NCI-H446 (cell line): ENCODE results near the gene B3GNT2.
"Not testable (repeated sequence)": the region's sequence is repeated elsewhere in the genome, so short reads cannot be mapped to it uniquely, and the experiment has no call there.

Experiments used
- DNase-seq, 2 experiments: peaks; one replicate each; lab custom pipeline; 2025; lab: John Stamatoyannopoulos, UW

Gene B3GNT2

DNA sequence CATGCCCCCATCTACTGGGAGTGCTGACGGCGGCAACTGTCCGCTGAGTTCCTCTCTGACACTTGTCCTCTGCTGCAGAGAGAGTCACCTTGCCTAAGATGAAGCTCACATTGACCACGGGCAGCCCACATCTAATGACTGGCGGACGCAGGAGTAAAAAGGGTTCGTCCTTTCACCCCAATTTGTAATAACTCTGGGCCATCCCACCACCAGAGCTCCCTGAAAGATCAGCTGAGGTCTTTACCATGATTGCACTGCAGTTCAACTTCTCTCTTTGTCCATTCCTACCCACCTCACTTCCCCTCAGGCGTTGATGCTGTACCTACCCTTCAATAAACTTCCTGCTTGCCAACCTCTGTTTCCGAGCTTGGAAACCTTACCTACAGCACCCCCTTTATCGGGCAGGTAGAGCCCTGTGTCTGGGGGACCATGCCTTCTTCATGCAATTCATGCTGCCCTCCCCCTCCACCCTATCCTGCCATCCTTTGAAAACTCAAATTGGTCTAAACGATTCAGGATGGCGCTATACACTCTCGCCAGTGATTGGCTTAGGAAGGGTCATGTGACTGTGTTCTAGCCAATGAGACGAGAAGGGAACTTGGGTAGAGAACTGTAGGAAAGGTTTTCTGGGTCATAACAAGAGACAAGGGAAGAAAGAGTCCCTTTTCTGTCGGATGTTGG is 10.3 kb upstream of the B3GNT2 start:
- no peak for DNase-seq

DNA sequence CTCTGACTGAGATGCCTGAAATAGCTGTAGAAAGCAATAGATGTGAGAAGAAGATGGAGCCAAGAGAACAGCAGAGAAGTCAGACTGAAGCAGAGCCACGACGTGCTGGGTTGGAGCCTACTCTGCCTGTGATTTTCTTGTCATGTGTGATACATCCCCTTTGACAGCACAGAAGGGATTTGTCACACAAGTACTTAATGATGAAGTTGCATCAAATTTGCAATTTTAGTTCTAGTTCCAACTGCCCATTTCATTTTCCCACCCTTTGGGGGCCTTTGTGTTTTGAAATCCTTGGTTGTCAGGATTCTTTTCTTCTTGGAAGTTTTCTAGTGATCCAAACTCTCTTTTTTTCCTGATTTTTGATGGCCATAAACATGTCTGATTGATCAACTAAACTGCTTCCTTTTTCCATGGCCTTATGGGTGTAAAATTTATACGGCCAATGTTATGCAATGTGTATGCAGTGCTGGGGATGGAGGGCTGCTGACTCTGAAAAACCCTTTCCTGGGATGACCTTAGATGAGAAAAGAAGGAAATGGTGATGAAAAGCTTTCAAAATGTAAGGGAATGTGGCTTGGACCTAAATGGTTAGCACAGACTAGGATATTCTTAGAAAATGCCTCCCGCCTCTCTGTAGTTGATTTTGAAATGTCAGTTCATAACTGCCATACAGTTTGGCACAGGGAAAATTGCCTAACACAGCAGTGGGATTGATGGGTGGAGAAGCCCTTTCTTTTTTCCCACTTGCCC is 9.6 kb upstream of the B3GNT2 start:
- no peak for DNase-seq

DNA sequence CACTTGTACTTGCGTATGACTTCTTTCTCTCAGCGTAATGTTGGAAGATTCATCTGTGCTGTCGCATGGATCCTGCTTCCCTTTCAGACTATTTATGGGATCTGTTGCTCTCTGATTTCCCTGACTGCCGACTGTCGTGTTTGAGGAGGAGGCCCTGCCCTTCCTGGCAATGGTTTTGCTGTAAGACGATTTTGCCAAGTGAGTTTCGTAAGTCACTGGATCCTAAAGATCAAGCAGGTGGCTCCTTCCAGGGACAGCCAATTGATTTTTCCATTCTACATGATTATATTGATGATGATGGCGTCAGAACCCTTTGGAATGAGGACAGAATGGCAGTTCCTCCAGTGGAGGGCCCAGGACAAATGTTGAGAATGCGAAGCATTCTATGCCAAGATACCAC is 8.7 kb upstream of the B3GNT2 start:
- peak in 1 of 2 experiments; percentile 3 for DNase-seq

DNA sequence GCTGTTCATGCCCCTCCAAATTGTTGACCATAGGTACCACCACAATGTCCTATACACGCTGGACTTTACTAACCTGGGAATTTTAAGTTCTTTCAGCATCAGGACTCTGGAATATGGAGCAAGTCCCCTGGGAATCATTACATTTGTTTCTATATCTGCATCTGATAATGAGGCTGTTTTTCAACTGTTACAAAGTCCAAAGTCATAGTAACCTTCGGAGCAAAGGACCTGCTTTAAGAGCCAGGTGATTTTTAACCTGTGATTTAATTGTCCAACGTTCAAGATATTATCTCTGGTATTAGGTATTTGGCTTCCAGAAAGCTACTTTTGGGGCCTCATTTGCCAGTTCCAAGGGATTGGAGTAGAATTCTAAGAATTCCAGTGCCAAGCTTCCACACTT is 7.5 kb upstream of the B3GNT2 start:
- DNase-seq, result no peak

DNA sequence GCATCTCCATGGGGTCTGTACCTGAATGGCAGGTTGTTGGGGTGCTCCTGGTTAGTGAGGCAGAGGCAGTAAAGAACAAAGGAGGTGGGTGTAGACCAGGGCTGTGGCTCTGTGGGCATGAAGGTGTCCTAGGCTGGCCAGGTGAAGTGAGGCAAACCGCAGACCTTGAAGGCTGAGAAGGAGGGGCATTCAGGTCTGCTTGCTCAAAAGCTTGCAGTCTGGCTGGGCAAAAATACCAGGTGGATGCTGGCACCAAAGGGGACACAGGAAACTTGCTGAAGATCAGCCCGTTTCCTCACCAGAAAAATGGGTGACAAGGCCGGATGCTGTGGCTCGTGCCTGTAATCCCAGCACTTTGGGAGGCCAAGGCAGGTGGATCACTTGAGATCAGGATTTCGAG is 6.7 kb upstream of the B3GNT2 start:
- no peak for DNase-seq

DNA sequence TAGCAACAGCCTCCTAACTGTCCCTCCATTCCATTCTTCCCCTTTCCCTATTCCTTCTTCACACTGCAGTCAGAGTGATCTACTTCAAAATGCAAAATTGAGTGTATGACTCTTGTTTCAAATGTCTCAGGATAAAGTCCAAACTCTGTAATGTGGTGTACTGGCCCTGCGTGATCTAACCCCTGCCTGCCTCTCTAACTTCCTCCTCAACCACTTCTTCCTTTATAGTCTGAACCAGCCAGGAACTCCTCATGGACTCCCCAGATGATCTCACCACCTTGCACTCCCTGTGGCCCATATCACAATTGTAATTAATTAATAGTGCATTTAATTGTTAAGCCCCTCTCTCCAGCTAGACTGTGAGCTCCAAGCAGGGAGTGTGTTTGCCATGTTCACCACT is 3.1 kb upstream of the B3GNT2 start:
- DNase-seq, result no peak

DNA sequence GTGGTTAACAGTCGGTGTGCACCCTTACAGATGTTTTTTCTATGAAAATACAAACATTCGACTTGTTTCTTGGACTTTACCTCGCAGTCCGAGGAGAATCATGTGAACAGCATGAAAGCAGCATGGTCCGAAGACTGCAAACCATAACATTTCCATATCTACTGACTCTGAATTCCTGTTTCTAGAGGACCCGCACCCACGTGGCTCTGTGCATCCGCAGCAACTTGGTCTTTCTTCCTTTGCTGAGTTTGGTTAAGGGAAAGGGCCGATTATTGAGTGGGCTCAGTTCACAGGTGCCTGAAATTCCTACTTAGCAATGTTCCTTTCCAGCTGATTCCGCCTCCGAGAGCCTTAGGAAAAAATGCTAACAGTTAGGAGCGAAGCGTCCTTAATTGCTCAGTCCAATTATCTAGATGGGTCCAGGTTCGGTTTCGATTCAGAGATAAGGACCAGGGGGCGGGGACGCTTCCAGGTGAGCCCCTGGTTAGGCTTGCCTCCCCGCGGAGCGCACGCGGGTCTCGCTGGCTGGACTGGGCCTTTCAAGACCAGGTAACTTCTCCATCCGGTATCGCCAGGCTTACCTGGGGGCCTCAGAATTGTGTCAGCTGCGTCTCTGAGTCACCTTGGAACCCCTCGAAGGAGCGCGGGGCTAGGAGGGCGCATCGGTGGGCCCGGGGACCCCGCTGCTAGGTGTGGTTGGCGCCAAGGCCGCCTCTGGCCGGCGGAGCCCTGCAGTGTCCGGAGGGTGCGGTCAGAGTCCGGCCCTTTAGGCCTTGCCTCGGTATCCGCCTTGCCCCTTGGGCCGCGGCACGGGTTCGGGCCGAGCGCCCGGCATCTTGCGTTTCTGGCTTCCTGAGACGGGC is 1.1 kb upstream of the B3GNT2 start:
- no peak for DNase-seq

DNA sequence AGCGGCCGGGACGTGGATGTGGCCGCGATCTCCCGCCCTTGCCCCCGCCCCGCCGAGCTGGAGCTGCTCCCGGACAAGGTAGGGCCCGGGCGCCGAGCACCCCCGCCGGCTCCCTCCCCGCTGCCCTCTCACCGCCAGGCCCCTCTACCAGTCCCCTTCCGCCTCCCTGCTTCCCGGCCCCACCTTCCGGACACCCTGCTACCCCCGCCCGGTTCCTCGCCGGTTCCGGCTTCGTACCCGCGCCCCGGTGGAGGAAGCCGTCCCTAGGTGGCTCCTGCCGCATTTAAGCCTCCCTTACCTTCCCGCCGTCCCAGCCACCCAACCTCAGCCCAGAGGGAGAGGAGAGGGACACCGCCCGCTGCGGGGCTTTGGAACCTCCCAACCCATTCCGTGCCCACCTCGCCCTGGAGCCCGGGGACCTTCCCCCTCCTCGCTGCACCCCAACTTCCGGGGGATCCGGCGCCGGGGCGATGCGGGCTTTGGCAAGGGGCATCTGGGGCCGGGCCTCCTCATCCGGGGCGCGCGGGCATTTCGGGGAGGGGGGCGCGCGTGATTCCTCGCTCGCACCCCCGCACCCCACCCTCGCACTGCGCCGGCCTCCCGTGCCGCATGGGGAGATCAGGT is 475 bp downstream of the B3GNT2 start:
- DNase-seq, result peak in 1 of 2 experiments; percentile 1

DNA sequence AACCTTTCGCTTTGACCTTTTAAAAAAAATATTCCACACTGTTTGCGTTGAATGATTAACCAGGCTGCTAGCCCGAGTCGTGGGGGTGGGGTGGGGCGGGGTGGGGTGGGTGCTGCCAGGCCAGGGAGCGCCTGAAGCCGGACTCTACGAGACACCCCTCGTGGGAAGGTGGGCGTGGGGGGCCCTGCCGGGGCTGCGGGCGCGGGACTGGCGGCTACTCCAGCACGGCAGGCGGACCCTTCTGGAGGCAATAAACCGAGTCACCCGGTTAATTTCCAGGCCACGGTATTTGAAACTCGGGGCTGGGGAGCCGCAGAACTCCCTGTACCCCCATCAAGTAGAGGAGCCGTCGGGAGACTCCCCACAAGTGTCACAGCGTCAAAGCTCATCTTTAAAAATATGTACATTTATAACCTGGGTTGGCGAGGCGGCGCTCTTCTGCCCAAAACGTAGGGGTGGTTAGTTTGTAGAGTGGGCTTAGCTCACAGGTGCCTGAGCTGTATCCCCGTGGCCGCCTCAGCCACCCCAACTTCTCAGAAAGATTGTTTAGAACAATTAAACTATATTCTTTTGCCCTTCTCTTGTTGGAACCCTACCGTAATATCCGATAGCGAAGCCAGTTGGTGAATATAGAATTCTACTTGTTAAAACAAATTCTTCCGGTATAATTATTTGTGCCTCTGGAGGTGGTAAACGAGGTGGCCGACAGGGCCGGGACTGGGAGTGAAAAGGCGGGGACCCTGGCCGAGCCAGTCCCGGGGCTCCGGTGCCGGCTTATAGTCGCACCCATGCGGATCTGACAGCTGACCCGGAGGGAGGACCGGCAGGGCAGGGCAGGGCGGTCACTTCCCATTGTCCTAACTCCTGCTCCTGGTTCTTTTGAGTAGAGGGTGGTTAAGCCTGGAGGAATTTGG is 1.4 kb downstream of the B3GNT2 start:
- no peak for DNase-seq

DNA sequence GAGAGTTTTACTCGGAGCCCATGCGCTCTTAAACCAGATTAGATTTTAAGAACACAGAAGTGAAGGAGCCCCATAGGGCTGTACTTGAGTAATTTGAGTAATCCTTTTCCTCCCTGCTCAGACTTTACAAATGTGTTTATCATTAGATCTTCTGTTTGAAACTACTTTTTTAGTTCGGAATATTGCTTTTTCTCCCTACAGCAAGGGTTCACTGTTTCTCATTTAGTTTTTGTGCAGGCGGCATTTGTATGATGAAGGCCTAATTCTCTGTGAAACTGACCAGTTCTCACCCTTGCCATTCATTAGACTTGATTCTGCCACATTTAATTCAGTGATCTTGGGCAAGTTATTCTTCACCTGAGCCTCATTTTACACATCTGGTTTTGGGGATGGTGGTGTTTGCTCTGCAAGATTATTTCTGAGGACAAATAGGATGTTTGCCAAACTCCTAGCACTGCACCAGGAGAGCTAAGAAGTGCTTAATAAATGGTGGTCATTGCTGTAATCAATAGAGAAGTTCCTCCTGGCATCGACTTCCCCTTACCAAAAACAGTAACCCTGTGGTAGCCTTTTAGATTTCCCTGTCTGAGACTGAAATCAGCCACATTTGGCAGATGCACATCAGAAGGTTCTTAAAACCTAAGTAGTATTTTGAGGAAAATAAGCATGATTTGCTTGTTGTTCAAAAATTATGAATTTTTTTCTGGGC is 2.2 kb downstream of the B3GNT2 start:
- no peak for DNase-seq

DNA sequence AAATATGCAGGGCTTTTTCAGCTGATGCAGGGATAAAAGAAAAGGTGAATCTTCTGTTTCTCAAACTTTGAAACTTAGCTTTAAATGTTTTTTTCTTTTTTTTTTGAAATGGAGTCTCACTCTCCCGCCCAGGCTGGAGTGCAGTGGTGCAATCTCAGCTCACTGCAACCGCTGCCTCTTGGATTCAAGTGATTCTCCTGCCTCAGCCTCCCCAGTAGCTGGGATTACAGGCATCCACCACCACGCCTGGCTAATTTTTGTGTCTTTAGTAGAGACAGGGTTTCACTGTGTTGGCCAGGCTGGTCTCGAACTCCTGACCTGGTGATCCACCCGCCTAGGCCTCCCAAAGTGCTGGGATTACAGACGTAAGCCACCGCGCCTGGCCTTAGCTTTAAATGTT is 2.9 kb downstream of the B3GNT2 start:
- DNase-seq, result not testable (repeated sequence)

DNA sequence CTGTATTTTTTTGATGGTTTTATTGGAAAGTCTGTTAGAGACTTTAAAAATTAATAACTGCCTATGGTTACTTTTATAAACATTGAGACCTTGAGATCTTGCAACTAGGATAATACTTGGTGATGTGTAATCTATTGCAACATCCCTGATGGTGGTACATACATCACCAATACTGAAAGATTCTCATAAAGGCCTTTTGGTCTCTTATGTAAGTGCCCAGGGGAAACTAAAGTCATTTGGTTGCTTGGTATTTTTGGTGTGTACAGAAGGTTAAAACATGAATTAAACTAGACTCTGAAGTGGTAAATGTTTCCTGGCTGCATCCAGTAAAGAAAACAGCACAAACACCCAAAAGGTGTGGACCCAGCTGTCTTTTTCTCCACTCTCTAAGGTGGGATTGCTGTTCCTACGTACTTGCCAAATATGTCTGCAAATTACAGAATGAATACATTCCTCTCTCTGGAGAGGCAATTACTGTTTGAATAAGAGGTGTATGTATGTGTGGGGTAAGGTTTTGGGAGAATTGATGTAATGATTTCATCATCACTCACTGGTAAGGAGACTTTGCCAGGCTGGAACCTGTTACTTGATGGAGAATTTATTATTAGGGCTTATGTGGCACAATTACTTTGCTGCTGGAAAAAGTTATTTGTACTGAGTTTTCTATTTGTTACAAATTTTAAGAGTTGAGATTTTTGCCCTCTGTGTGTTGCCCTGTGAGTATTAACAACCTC is 3.6 kb downstream of the B3GNT2 start:
- DNase-seq, result no peak

DNA sequence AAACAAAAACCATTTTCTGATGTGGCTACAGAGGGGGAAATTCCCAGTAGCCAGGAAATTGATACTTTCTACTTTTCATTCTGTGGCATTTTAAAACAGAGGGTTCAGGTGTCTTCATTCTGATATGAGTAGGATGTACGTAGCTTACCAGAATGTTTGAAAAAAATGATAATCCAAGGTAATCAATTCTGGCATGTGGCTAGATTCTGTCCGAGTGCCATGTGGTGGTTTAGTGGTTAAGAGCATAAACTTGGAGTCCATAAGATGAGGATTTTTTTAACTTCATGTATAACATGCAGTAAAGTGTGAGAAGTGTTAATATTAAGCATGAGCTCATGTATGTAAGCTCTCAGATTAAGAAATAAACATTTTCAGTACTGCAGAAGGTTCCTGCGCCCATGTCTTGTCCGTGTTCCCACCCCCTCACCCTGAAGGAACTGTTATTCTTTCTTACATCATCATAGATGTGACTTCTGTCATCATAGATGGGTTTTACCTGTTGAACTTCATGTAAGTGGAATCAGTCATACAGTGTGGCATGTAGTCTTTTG is 4.5 kb downstream of the B3GNT2 start:
- no peak for DNase-seq

DNA sequence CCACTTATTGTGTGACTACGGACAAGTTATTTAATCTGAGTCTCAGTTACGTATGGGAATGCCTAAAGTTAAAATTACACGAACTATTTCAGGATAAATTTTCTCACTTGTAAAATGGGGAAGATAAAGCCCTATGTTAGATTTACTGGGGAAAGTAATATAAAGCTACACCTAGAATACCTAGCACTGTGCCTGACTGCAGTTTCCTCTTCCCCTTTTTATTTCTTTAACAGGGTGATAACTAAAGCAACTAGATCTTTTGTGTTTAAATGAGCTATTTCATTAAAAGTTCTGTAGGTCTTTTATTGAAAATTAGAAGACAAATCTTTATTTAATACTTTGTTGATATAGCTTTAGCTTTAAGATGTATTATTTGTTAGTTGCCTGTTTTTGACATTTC is 5.0 kb downstream of the B3GNT2 start:
- no peak for DNase-seq

DNA sequence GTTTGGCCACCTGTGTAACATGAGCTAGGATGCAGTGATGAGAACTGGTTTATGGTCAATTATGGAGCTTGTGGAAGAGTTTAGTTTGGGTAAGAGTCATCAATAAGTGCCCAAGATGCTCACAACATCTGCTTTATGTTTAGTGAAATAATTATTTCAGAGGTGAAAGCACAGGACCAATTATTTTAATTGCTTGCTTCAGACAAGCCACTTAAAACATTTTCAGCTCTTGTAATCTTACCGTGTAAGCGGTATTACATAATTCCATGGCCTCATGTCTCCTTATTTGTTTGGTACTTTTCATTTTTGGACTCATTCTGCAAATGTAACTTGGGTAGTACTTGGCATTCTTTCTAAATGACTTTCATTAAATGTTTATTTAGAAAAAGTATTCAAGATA is 5.4 kb downstream of the B3GNT2 start:
- no peak for DNase-seq

DNA sequence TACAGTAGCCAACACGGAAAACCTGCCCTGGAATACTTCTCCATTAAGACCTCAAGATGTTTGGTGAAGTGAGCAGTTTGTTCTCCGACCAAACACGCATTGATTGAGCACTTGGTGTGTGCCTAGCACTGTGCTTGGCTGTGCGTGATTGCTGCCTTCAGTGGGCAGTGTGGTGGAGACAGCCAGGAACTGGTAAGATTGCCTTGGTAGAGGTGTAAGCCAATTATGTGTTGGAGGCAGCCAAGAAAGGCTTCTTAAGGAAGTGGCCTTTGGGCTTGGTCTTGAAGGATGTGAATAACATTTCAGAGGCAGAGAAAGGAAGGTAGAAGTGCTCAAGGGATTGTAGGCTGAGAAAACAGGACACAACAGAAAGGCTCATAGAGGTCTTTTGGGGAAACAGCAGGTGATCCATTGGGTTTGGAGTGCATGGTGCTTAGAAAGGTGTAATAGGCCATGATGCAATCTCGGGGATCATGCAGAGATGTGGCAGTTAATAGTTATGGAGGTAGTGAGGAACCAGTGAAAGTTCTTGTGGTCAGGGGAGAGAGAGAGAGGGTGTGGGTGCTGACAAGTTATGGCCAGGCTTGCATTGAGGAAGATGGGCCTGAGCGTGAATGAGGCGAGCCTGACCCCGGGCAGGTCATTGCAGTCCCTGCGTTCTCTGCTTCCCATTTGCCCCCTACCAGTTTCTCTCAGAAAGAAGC is 6.3 kb downstream of the B3GNT2 start:
- no peak for DNase-seq

DNA sequence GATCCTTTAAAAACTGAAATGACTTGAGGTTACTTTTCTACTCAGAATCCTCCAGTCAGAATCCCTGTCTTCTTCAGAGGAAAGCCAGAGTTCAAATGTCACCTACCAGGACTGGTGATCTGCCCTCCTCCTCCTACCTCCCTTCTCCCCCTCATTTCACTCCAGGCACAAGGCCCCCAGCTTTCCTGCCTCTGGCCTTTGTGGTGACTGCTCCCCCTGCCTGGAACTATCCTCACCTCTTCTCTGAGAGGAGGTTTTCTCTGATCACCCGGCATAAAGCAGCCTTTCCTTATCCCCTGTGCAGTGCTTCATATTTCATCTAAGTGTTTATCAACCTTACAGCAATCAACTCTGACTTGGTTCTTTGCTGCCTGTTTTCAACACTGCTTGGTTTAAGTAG is 6.8 kb downstream of the B3GNT2 start:
- DNase-seq, result no peak

DNA sequence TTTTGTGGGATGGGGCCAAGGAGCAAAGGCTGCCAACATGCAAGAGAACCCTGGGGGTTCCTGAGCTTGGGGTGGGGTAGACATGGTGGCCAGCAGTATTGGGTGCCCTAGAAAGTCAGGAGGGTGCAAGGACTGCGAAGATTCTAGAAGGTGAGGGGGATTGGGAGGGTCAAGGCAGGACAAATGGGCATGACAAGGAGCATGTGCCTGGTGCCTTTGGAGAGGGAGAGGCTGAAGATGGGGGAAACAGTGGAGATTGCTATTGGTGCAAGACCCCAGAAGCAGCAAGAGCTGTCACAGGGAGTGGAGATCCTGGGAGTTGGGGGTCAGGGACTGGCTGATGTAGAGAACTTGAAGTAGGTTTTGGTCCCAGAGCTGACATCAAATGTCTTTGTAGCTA is 7.5 kb downstream of the B3GNT2 start:
- DNase-seq, result no peak

DNA sequence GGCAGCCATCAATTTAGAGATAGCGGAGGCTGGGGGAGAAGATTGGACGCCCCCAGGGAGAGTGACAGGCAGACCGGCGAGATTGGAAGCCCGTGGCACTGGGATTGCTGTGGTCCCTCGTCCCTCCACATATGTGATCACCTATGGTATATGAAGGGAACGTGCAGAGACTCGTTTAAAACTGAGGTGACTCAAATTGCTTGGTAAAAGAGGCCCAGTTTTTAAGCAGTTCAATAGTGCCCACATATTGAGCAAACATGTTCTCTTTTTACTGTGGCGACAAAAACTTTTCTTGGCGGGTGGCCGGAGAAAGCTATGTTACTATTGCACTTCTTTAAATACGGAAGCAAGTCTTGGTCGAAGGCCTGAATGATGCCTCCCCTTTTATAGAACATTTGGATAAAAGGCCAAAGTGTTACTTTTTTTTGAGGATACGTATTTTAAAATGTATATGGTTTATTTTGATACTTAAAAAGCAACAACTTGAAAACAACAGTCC is 9.1 kb downstream of the B3GNT2 start:
- DNase-seq, result no peak
